CD4-positive, alpha-beta T cell (primary cell): Measurements from ENCODE around the gene KANSL1. TPM values are rescaled to one million over a fixed set of nuclear protein-coding genes. Genes with fewer than 3 reads are reported as not detected.
A peak's percentile ranks its signal among the peaks of the same experiment; 100 is the strongest.

Source experiments
- ATAC-seq: fragments of 200-7000 bp; cut with Tn5 transposase; one replicate; pipeline ENCODE4 v1.10.0; 2022; ENCODE audit warnings: mild to moderate bottlenecking; ENCODE audit not compliant: poor library complexity
- CTCF ChIA-PET: fragments of 350-600 bp; sonication (Branson Sonifier 250); formaldehyde crosslinking; loops from one replicate; lab custom pipeline; 2021; ENCODE audit warnings: antibody characterized with exemption, inconsistent platforms; lab: Charles Lee
- POLR2A ChIA-PET: fragments of 350-600 bp; sonication (Branson Sonifier 250); formaldehyde crosslinking; loops from one replicate; lab custom pipeline; 2021; ENCODE audit warnings: antibody characterized with exemption, inconsistent platforms; lab: Charles Lee
- DNase-seq, 14 experiments: peaks; one replicate each; pipeline ENCODE4 v3.0.0-alpha.2; 2013 to 2020; ENCODE audit warnings: mixed read lengths in 2 of 14
- H3K27ac ChIP-seq, 2 donors: one replicate each; pipeline versions ENCODE4 v1.5.1 to v1.7.0; 2013; ENCODE audit warnings: low read length in 2 of 2, low read depth in 1 of 2, mild to moderate bottlenecking in 1 of 2
- H3K27me3 ChIP-seq, 2 experiments: 1 replicate in 1 of 2; 2 replicates in 1 of 2; pipeline versions ENCODE4 v1.6.1 to v1.7.0; 2013; ENCODE audit warnings: low read length in 2 of 2, control low read depth in 1 of 2, mild to moderate bottlenecking in 1 of 2, moderate library complexity in 1 of 2; ENCODE audit not compliant: insufficient read depth in 2 of 2, control insufficient read depth in 1 of 2
- H3K36me3 ChIP-seq: one replicate; pipeline ENCODE4 v1.6.1; 2013; ENCODE audit warnings: low read length, control low read depth; ENCODE audit not compliant: insufficient read depth
- H3K4me1 ChIP-seq: one replicate; pipeline ENCODE4 v1.6.1; 2013; ENCODE audit warnings: low read length, control low read depth; ENCODE audit not compliant: insufficient read depth
- H3K4me3 ChIP-seq: one replicate; pipeline ENCODE4 v1.5.1; 2013; ENCODE audit warnings: mild to moderate bottlenecking, low read length, moderate library complexity
- H3K9me3 ChIP-seq, 2 experiments: 1 replicate in 1 of 2; 2 replicates in 1 of 2; pipeline versions ENCODE4 v1.6.1 to v1.7.0; 2013; ENCODE audit warnings: low read length in 2 of 2, mild to moderate bottlenecking in 2 of 2, control low read depth in 1 of 2, moderate library complexity in 1 of 2; ENCODE audit not compliant: control insufficient read depth in 1 of 2, insufficient read depth in 1 of 2
- H3K27ac Mint-ChIP-seq: one replicate; pipeline ENCODE4 v1.8.0; 2020; ENCODE audit warnings: mixed read lengths
- H3K27me3 Mint-ChIP-seq: one replicate; pipeline ENCODE4 v1.8.0; 2021; ENCODE audit warnings: mixed read lengths
- H3K36me3 Mint-ChIP-seq: one replicate; pipeline ENCODE4 v1.8.0; 2021; ENCODE audit warnings: low read depth, mixed read lengths
- H3K4me1 Mint-ChIP-seq: one replicate; pipeline ENCODE4 v1.8.0; 2021; ENCODE audit warnings: low read depth, mixed read lengths
- H3K4me3 Mint-ChIP-seq: one replicate; pipeline ENCODE4 v1.8.0; 2020; ENCODE audit warnings: mild to moderate bottlenecking, mixed read lengths
- H3K9me3 Mint-ChIP-seq: one replicate; pipeline ENCODE4 v1.8.0; 2020; ENCODE audit warnings: mixed read lengths
- intact Hi-C, 2 experiments: fragments of 100-400 bp; cut with DNase I in 1 of 2; cut with micrococcal nuclease in 1 of 2; formaldehyde crosslinking; loops; one replicate each; pipeline versions ENCODE4 v1.15.1 to v1.9.0; 2023 to 2025; cut with DNase I, micrococcal nuclease
- total RNA-seq, 174 experiments: library from RNA in 2 of 174; stranded (reverse) in 2 of 174; gene quantifications; one replicate each; pipeline ENCODE4 v1.2.3 and lab custom pipeline; 2021 to 2026
- TF ChIP-seq, protein P1 (sequence below): fragments of 200-600 bp; IDR thresholded peaks from one replicate; pipeline ENCODE4 v1.8.0; 2022; ENCODE audit warnings: antibody characterized with exemption, mild to moderate bottlenecking

KANSL1 gene
- total RNA-seq, 2 experiments from 2014 or later, result 122 to 125 TPM

DNA sequence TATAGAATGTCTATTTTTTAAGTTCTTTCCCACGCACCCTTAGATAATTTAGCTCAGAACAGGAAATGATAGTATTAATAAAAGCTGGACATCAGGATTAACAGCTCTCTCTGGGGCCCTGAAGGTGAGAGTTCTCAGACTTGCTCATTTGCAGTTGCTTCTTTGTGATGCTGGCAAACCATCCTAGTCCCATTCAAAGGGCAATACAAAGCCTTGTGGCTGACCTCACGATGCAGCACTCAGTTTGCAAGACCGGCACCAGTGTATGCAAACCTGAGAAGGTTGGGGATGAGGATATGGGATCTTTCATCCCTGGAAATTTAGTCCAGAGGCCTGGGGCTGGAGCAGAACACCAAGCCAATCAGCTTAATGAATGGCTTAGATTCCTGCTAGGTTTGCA lies 164.9 kb downstream of the KANSL1 start:
- Histone ChIP-seq H3K9me3 (no peaks in the 10 kb centered on the region), H3K4me1 (no peaks in the 10 kb centered on the region), H3K27ac (peak overlapping the region in 1 of 2 donors; percentile 16), H3K4me3 (no peak overlapping the region), H3K27me3 (no peaks in the 10 kb centered on the region), H3K36me3 (peaks cover 44% of the 10 kb centered on the region)
- Mint-ChIP-seq H3K27ac (peak overlapping the region; percentile 69), H3K4me1 (no peaks in the 10 kb centered on the region), H3K4me3 (no peak overlapping the region), H3K27me3 (no peaks in the 10 kb centered on the region), H3K36me3 (peaks cover 73% of the 10 kb centered on the region), H3K9me3 (no peaks in the 10 kb centered on the region)
- ChIA-PET POLR2A (no interaction called here), CTCF (interaction anchor here (1.3 kb wide), 1 partner anchor 16 kb away, joined by 3 read pairs; no protein-coding TSS in a partner anchor)
- ATAC-seq (no peak), DNase-seq (no peak)
- intact Hi-C loops, result no loop called here
- TF ChIP-seq, protein P1, sequence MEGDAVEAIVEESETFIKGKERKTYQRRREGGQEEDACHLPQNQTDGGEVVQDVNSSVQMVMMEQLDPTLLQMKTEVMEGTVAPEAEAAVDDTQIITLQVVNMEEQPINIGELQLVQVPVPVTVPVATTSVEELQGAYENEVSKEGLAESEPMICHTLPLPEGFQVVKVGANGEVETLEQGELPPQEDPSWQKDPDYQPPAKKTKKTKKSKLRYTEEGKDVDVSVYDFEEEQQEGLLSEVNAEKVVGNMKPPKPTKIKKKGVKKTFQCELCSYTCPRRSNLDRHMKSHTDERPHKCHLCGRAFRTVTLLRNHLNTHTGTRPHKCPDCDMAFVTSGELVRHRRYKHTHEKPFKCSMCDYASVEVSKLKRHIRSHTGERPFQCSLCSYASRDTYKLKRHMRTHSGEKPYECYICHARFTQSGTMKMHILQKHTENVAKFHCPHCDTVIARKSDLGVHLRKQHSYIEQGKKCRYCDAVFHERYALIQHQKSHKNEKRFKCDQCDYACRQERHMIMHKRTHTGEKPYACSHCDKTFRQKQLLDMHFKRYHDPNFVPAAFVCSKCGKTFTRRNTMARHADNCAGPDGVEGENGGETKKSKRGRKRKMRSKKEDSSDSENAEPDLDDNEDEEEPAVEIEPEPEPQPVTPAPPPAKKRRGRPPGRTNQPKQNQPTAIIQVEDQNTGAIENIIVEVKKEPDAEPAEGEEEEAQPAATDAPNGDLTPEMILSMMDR, result no peak

GRCh38 chr17:46027976-46028325 lies 165.3 kb downstream of the KANSL1 start:
- intact Hi-C loops, result no loop called here
- Mint-ChIP-seq H3K9me3 (no peaks in the 10 kb centered on the region), H3K36me3 (peaks cover 69% of the 10 kb centered on the region), H3K27me3 (no peaks in the 10 kb centered on the region), H3K27ac (peak overlapping the region; percentile 69), H3K4me3 (no peak overlapping the region), H3K4me1 (no peaks in the 10 kb centered on the region)
- Histone ChIP-seq H3K9me3 (no peaks in the 10 kb centered on the region), H3K27me3 (no peaks in the 10 kb centered on the region), H3K27ac (peak overlapping the region in 1 of 2 donors; percentile 16), H3K4me3 (no peak overlapping the region), H3K36me3 (peaks cover 43% of the 10 kb centered on the region), H3K4me1 (no peaks in the 10 kb centered on the region)
- no peak for ATAC-seq
- ChIA-PET POLR2A (no interaction called here), CTCF (interaction anchor here (1.3 kb wide), 1 partner anchor 17 kb away, joined by 3 read pairs; no protein-coding TSS in a partner anchor)
- TF ChIP-seq, protein P1, result no peak
- no peak for DNase-seq

- intact Hi-C loops, result no loop called here
- CTCF ChIA-PET, result interaction anchor here (1.3 kb wide), 1 partner anchor 17 kb away, joined by 3 read pairs; no protein-coding TSS in a partner anchor
- H3K9me3 Mint-ChIP-seq, result no peaks in the 10 kb centered on the region
- DNase-seq (no peak), ATAC-seq (no peak)
- Histone ChIP-seq H3K4me3 (no peak overlapping the region), H3K27ac (no peak overlapping the region), H3K4me1 (no peaks in the 10 kb centered on the region), H3K27me3 (no peaks in the 10 kb centered on the region), H3K9me3 (no peaks in the 10 kb centered on the region), H3K36me3 (peaks cover 37% of the 10 kb centered on the region)
- peaks cover 62% of the 10 kb centered on the region for H3K36me3 Mint-ChIP-seq
- no peaks in the 10 kb centered on the region for H3K4me1 Mint-ChIP-seq
- POLR2A ChIA-PET, result no interaction called here
- H3K27ac Mint-ChIP-seq, result peak overlapping the region; percentile 69
- no peaks in the 10 kb centered on the region for H3K27me3 Mint-ChIP-seq
- TF ChIP-seq, protein P1, result no peak
- no peak overlapping the region for H3K4me3 Mint-ChIP-seq
Measured at GRCh38 chr17:46027048-46027975, 165.9 kb downstream of the KANSL1 start.
